H9 (cell line): Measurements from ENCODE around the gene B3GALNT2. TPM values are rescaled to one million over a fixed set of nuclear protein-coding genes. Genes with fewer than 3 reads are reported as not detected.
"Not testable (repeated sequence)": the region's sequence is repeated elsewhere in the genome, so short reads cannot be mapped to it uniquely, and the experiment has no call there.

Experiments used
- DNase-seq: peaks from one replicate; pipeline ENCODE4 v3.0.0-alpha.2; 2017
- H2AFZ ChIP-seq: one replicate; pipeline ENCODE4 v1.6.1; 2013; ENCODE audit warnings: mild to moderate bottlenecking, low read length, control low read depth, moderate library complexity
- H2AK5ac ChIP-seq: 2 replicates; pipeline ENCODE4 v1.6.1; 2013; ENCODE audit warnings: low read length, control low read depth, mixed read lengths; ENCODE audit not compliant: insufficient read length
- H2BK120ac ChIP-seq: one replicate; pipeline ENCODE4 v1.6.1; 2013; ENCODE audit warnings: low read depth, mild to moderate bottlenecking, low read length, control low read depth, inconsistent platforms; ENCODE audit not compliant: poor library complexity, severe bottlenecking
- H2BK12ac ChIP-seq: 2 replicates; pipeline ENCODE4 v1.6.1; 2013; ENCODE audit warnings: low read length, control low read depth, mixed read lengths, low read depth; ENCODE audit not compliant: insufficient read length
- H2BK15ac ChIP-seq: 2 replicates; pipeline ENCODE4 v1.6.1; 2013; ENCODE audit warnings: low read depth, low read length, control low read depth
- H2BK20ac ChIP-seq: one replicate; pipeline ENCODE4 v1.6.1; 2013; ENCODE audit warnings: low read depth, mild to moderate bottlenecking, low read length, control low read depth, inconsistent platforms; ENCODE audit not compliant: poor library complexity, severe bottlenecking
- H2BK5ac ChIP-seq: 2 replicates; pipeline ENCODE4 v1.6.1; 2013; ENCODE audit warnings: low read length, control low read depth, mixed read lengths; ENCODE audit not compliant: insufficient read length
- H3K14ac ChIP-seq: 2 replicates; pipeline ENCODE4 v1.6.1; 2013; ENCODE audit warnings: low read length, control low read depth; ENCODE audit not compliant: insufficient read depth
- H3K18ac ChIP-seq: 2 replicates; pipeline ENCODE4 v1.6.1; 2013; ENCODE audit warnings: low read depth, mild to moderate bottlenecking, mixed read lengths, low read length, control low read depth; ENCODE audit not compliant: insufficient read length
- H3K23ac ChIP-seq: 2 replicates; pipeline ENCODE4 v1.6.1; 2013; ENCODE audit warnings: low read length, control low read depth, mixed read lengths, low read depth; ENCODE audit not compliant: insufficient read length
- H3K23me2 ChIP-seq: 2 replicates; pipeline ENCODE4 v1.6.1; 2013; ENCODE audit warnings: low read depth, mild to moderate bottlenecking, mixed read lengths, low read length, control low read depth; ENCODE audit not compliant: insufficient read length, poor library complexity, severe bottlenecking
- H3K27ac ChIP-seq: 2 replicates; pipeline ENCODE4 v1.5.1; 2013; ENCODE audit warnings: low read length, control low read depth, mixed read lengths, low read depth; ENCODE audit not compliant: insufficient read length
- H3K27me3 ChIP-seq: 2 replicates; pipeline ENCODE4 v1.6.1; 2013; ENCODE audit warnings: low read length, control low read depth, inconsistent platforms; ENCODE audit not compliant: insufficient read depth
- H3K4ac ChIP-seq: 2 replicates; pipeline ENCODE4 v1.6.1; 2013; ENCODE audit warnings: low read depth, mild to moderate bottlenecking, control low read depth, inconsistent platforms, low read length, moderate library complexity
- H3K4me1 ChIP-seq: 2 replicates; pipeline ENCODE4 v1.6.1; 2013; ENCODE audit warnings: low read length, control low read depth, inconsistent platforms; ENCODE audit not compliant: insufficient read depth
- H3K4me2 ChIP-seq: 2 replicates; pipeline ENCODE4 v1.6.1; 2013; ENCODE audit warnings: low read length, control low read depth, mixed read lengths; ENCODE audit not compliant: insufficient read length, insufficient read depth
- H3K56ac ChIP-seq: 2 replicates; pipeline ENCODE4 v1.6.1; 2013; ENCODE audit warnings: low read depth, mild to moderate bottlenecking, mixed read lengths, low read length, control low read depth; ENCODE audit not compliant: insufficient read length
- H3K79me1 ChIP-seq: 2 replicates; pipeline ENCODE4 v1.6.1; 2013; ENCODE audit warnings: low read depth, mild to moderate bottlenecking, moderate library complexity, low read length, control low read depth, inconsistent platforms; ENCODE audit not compliant: insufficient read depth, poor library complexity, severe bottlenecking
- H3K79me2 ChIP-seq: 2 replicates; pipeline ENCODE4 v1.6.1; 2013; ENCODE audit warnings: low read length, control low read depth, inconsistent platforms; ENCODE audit not compliant: insufficient read depth
- H3K9ac ChIP-seq: 2 replicates; pipeline ENCODE4 v1.6.1; 2013; ENCODE audit warnings: low read length, control low read depth, mixed read lengths; ENCODE audit not compliant: insufficient read length; ENCODE audit errors: extremely low read depth
- H3K9me3 ChIP-seq: one replicate; pipeline ENCODE4 v1.6.1; 2013; ENCODE audit warnings: low read depth, low read length, inconsistent platforms; ENCODE audit not compliant: control insufficient read depth
- H3T11ph ChIP-seq: one replicate; pipeline ENCODE4 v1.6.1; 2013; ENCODE audit warnings: mild to moderate bottlenecking, low read length, control low read depth, inconsistent platforms
- H4K20me1 ChIP-seq: one replicate; pipeline ENCODE4 v1.6.1; 2013; ENCODE audit not compliant: control insufficient read depth, insufficient read length, insufficient read depth
- H4K5ac ChIP-seq: 2 replicates; pipeline ENCODE4 v1.6.1; 2013; ENCODE audit warnings: low read depth, mild to moderate bottlenecking, mixed read lengths, low read length, control low read depth; ENCODE audit not compliant: insufficient read length
- H4K8ac ChIP-seq: replicated peaks from 2 replicates; pipeline ENCODE4 v1.6.1; 2013; ENCODE audit warnings: low read length, control low read depth, mixed read lengths, low read depth; ENCODE audit not compliant: insufficient read length
- H4K91ac ChIP-seq: 2 replicates; pipeline ENCODE4 v1.6.1; 2013; ENCODE audit warnings: low read depth, mild to moderate bottlenecking, moderate library complexity, mixed read lengths, low read length, control low read depth; ENCODE audit not compliant: insufficient read length
- H3K27ac Mint-ChIP-seq, 3 experiments: 2 replicates in 2 of 3; 3 replicates in 1 of 3; pipeline ENCODE4 v1.8.0; 2020 to 2021; ENCODE audit warnings: mixed read lengths in 3 of 3, mild to moderate bottlenecking in 1 of 3, moderate library complexity in 1 of 3
- H3K27me3 Mint-ChIP-seq: 2 replicates; pipeline ENCODE4 v1.8.0; 2021; ENCODE audit warnings: low read depth, mild to moderate bottlenecking, moderate library complexity, mixed read lengths
- H3K36me3 Mint-ChIP-seq, 3 experiments: 2 replicates in 2 of 3; 3 replicates in 1 of 3; pipeline ENCODE4 v1.8.0; 2020 to 2021; ENCODE audit warnings: low read depth in 3 of 3, mixed read lengths in 3 of 3; ENCODE audit not compliant: insufficient read depth in 1 of 3
- H3K4me1 Mint-ChIP-seq, 2 experiments: 2 replicates each; pipeline ENCODE4 v1.8.0; 2020; ENCODE audit warnings: mixed read lengths in 2 of 2
- H3K4me3 Mint-ChIP-seq, 2 experiments: 2 replicates in 1 of 2; 3 replicates in 1 of 2; pipeline ENCODE4 v1.8.0; 2020 to 2021; ENCODE audit warnings: mild to moderate bottlenecking in 2 of 2, mixed read lengths in 2 of 2, moderate library complexity in 1 of 2
- H3K9me3 Mint-ChIP-seq, 2 experiments: 2 replicates in 1 of 2; 3 replicates in 1 of 2; pipeline ENCODE4 v1.8.0; 2020; ENCODE audit warnings: mild to moderate bottlenecking in 2 of 2, mixed read lengths in 2 of 2, moderate library complexity in 1 of 2
- CTCF ChIP-seq: fragments of 200-600 bp; sonication (generic); conservative IDR thresholded peaks from 3 replicates; pipeline ENCODE4 v1.8.0; 2021; ENCODE audit warnings: antibody characterized with exemption, mild to moderate bottlenecking
- WGBS: extraction: QIAGEN DNeasy Blood & Tissue Kit; methylation state at CpG from one replicate; pipeline ENCODE4 v1.1.7; 2013; ENCODE audit warnings: missing lambda C conversion rate, low lambda C conversion rate, mixed read lengths; ENCODE audit not compliant: insufficient read length; ENCODE audit errors: extremely low coverage; 5-methylcytosine and 5-hydroxymethylcytosine counted together
- total RNA-seq: library from RNA; stranded (reverse); gene quantifications from 2 replicates; pipeline ENCODE4 v1.2.1, GENCODE V29; 2021

Gene B3GALNT2
- total RNA-seq, 1 experiment from 2014 or later = 27.8 TPM

GRCh38 chr1:235546369-235547155 is 42.3 kb upstream of the B3GALNT2 start:
- not testable (repeated sequence) for H2AK5ac ChIP-seq, H3K27me3 Mint-ChIP-seq, H3K4me3 Mint-ChIP-seq, H3K9me3 ChIP-seq, H2BK20ac ChIP-seq, H3K79me1 ChIP-seq, H4K8ac ChIP-seq, H3K79me2 ChIP-seq, H2BK15ac ChIP-seq, H3K9ac ChIP-seq, H3K56ac ChIP-seq, H2BK120ac ChIP-seq, H2BK12ac ChIP-seq, H4K91ac ChIP-seq, H3K36me3 Mint-ChIP-seq, H3K4me2 ChIP-seq, H2BK5ac ChIP-seq, H2AFZ ChIP-seq, H3K14ac ChIP-seq, H3K23me2 ChIP-seq, H3K4ac ChIP-seq, H3K23ac ChIP-seq, H4K20me1 ChIP-seq, H3K27ac ChIP-seq, H3K9me3 Mint-ChIP-seq, H3K27me3 ChIP-seq, H4K5ac ChIP-seq, H3T11ph ChIP-seq, H3K4me1 ChIP-seq
- WGBS = no CpG with 5 or more reads among the region's 10 CpGs
- peak overlapping the region; percentile 32 for H3K18ac ChIP-seq
- DNase-seq = peak; percentile 55
- Mint-ChIP-seq H3K4me1 (peaks cover 28 to 29% of the 10 kb centered on the region in 2 experiments), H3K27ac (peak overlapping the region in 2 of 3 experiments; percentile 24 to 75; a peak in 4 of 7 replicates)
- TF ChIP-seq CTCF = peak; percentile 49
